H1 (cell line): ENCODE data around the gene R3HDM4. TPM values are rescaled to one million over a fixed set of nuclear protein-coding genes. Genes with fewer than 3 reads are reported as not detected.

Source experiments
- CTCF ChIA-PET: fragments of 300-600 bp; sonication (Branson Sonifier 250); formaldehyde crosslinking; loops from one replicate; lab custom pipeline; 2021; ENCODE audit not compliant: partially characterized antibody; lab: Charles Lee
- POLR2A ChIA-PET: fragments of 300-600 bp; sonication (Branson Sonifier 250); formaldehyde crosslinking; loops from one replicate; lab custom pipeline; 2021; ENCODE audit warnings: inconsistent platforms; ENCODE audit not compliant: partially characterized antibody; lab: Charles Lee
- DNase-seq, 2 experiments: peaks; one replicate each; pipeline versions ENCODE4 v3.0.0 to v3.0.0-alpha.2; 2010 to 2022; ENCODE audit warnings: low spot score in 2 of 2, low read depth in 1 of 2, mixed read lengths in 1 of 2
- FAIRE-seq: peaks from 2 replicates; lab custom pipeline; 2011; peaks lifted over from hg19 to GRCh38; lab: Jason Lieb, UNC
- H2AFZ ChIP-seq: 2 replicates; pipeline ENCODE4 v1.8.1; 2012; ENCODE audit warnings: low read length, inconsistent platforms
- H2AK5ac ChIP-seq: 2 replicates; pipeline ENCODE4 v1.6.1; 2013; ENCODE audit warnings: low read depth, low read length
- H2BK120ac ChIP-seq: replicated peaks from 2 replicates; pipeline ENCODE3; 2013; ENCODE audit warnings: low read depth, low read length, inconsistent platforms
- H2BK12ac ChIP-seq: 2 replicates; pipeline ENCODE4 v1.6.1; 2013; ENCODE audit warnings: low read depth, low read length
- H2BK15ac ChIP-seq: 2 replicates; pipeline ENCODE4 v1.6.1; 2013; ENCODE audit warnings: low read length
- H2BK20ac ChIP-seq: 2 replicates; pipeline ENCODE4 v1.6.1; 2013; ENCODE audit warnings: low read length
- H2BK5ac ChIP-seq: 2 replicates; pipeline ENCODE4 v1.6.1; 2013; ENCODE audit warnings: low read depth, low read length
- H3K14ac ChIP-seq: 2 replicates; pipeline ENCODE4 v1.6.1; 2013; ENCODE audit warnings: inconsistent platforms; ENCODE audit not compliant: insufficient read length
- H3K18ac ChIP-seq: 2 replicates; pipeline ENCODE4 v1.6.1; 2013; ENCODE audit warnings: low read length; ENCODE audit errors: extremely low read depth
- H3K23ac ChIP-seq: 2 replicates; pipeline ENCODE4 v1.6.1; 2013; ENCODE audit warnings: inconsistent platforms; ENCODE audit not compliant: insufficient read length
- H3K23me2 ChIP-seq: 2 replicates; pipeline ENCODE4 v1.6.1; 2013; ENCODE audit warnings: low read depth, low read length
- H3K27ac ChIP-seq: 2 replicates; pipeline ENCODE4 v1.6.1; 2011; ENCODE audit warnings: low read depth, low read length, inconsistent platforms
- H3K27me3 ChIP-seq, 4 experiments: replicated peaks in 1 of 4; 1 replicate in 1 of 4; 2 replicates in 3 of 4; pipeline versions ENCODE4 v1.6.1 to v1.8.1; 2011 to 2013; ENCODE audit warnings: low read length in 3 of 4, mild to moderate bottlenecking in 3 of 4, inconsistent platforms in 2 of 4, mixed read lengths in 2 of 4, moderate library complexity in 1 of 4; ENCODE audit not compliant: control insufficient read depth in 3 of 4, insufficient read depth in 3 of 4; ENCODE audit errors: extremely low read depth in 1 of 4
- H3K36me3 ChIP-seq, 4 experiments: 2 replicates each; pipeline versions ENCODE4 v1.6.1 to v1.8.1; 2011 to 2013; ENCODE audit warnings: mild to moderate bottlenecking in 4 of 4, low read length in 3 of 4, moderate library complexity in 2 of 4, control low read depth in 1 of 4, inconsistent platforms in 1 of 4; ENCODE audit not compliant: insufficient read depth in 4 of 4, control insufficient read depth in 2 of 4
- H3K4ac ChIP-seq: replicated peaks from 2 replicates; pipeline ENCODE3; 2013; ENCODE audit warnings: low read length, low read depth, mixed read lengths, inconsistent platforms; ENCODE audit not compliant: insufficient read length
- H3K4me1 ChIP-seq, 4 experiments: replicated peaks in 1 of 4; 1 replicate in 1 of 4; 2 replicates in 3 of 4; pipeline versions ENCODE4 v1.6.1 to v1.8.1; 2011 to 2013; ENCODE audit warnings: low read length in 3 of 4, inconsistent platforms in 2 of 4, mixed read lengths in 1 of 4; ENCODE audit not compliant: insufficient read depth in 4 of 4, control insufficient read depth in 3 of 4
- H3K4me2 ChIP-seq, 2 experiments: 2 replicates each; pipeline versions ENCODE4 v1.6.1 to v1.8.1; 2011 to 2013; ENCODE audit warnings: low read depth in 2 of 2, low read length in 2 of 2, control low read depth in 1 of 2, inconsistent platforms in 1 of 2, mild to moderate bottlenecking in 1 of 2; ENCODE audit not compliant: insufficient read depth in 1 of 2
- H3K4me3 ChIP-seq, 4 experiments: fragments of 200-600, 300-600 bp in 1 of 4; sonication (generic), shearing (Covaris generic), sonication (Bioruptor Twin) in 1 of 4; 2 replicates each; pipeline versions ENCODE4 v1.5.1 to v1.8.1; 2011 to 2016; ENCODE audit warnings: low read length in 4 of 4, low read depth in 3 of 4, control low read depth in 2 of 4, inconsistent platforms in 2 of 4, mild to moderate bottlenecking in 2 of 4, mixed read lengths in 1 of 4, moderate library complexity in 1 of 4; ENCODE audit not compliant: insufficient read depth in 2 of 4; ENCODE audit errors: extremely low read depth in 1 of 4
- H3K56ac ChIP-seq: replicated peaks from 2 replicates; pipeline ENCODE3; 2013; ENCODE audit warnings: low read depth, mild to moderate bottlenecking, mixed read lengths, low read length, inconsistent platforms; ENCODE audit not compliant: insufficient read length
- H3K79me1 ChIP-seq: 2 replicates; pipeline ENCODE4 v1.6.1; 2013; ENCODE audit warnings: low read depth, low read length, control low read depth
- H3K79me2 ChIP-seq, 2 experiments: 2 replicates each; pipeline versions ENCODE4 v1.6.1 to v1.8.1; 2012 to 2013; ENCODE audit warnings: low read length in 2 of 2, mild to moderate bottlenecking in 2 of 2, inconsistent platforms in 1 of 2; ENCODE audit not compliant: insufficient read depth in 2 of 2, control insufficient read depth in 1 of 2
- H3K9ac ChIP-seq, 4 experiments: replicated peaks in 1 of 4; 1 replicate in 1 of 4; 2 replicates in 3 of 4; pipeline versions ENCODE4 v1.6.1 to v1.8.1; 2011 to 2013; ENCODE audit warnings: low read depth in 3 of 4, low read length in 3 of 4, control low read depth in 2 of 4, mild to moderate bottlenecking in 2 of 4, moderate library complexity in 2 of 4, inconsistent platforms in 1 of 4; ENCODE audit errors: extremely low read depth in 1 of 4
- H3K9me3 ChIP-seq, 2 experiments: 2 replicates each; pipeline versions ENCODE4 v1.6.1 to v1.8.1; 2012 to 2013; ENCODE audit warnings: mild to moderate bottlenecking in 2 of 2, moderate library complexity in 2 of 2, control low read depth in 1 of 2, inconsistent platforms in 1 of 2, low read depth in 1 of 2, low read length in 1 of 2, mixed read lengths in 1 of 2; ENCODE audit not compliant: insufficient read depth in 2 of 2
- H4K20me1 ChIP-seq, 2 experiments: replicated peaks in 1 of 2; 2 replicates each; pipeline versions ENCODE3 to v1.8.1; 2011 to 2013; ENCODE audit warnings: inconsistent platforms in 2 of 2, low read length in 2 of 2, mild to moderate bottlenecking in 1 of 2; ENCODE audit not compliant: insufficient read depth in 2 of 2, control insufficient read depth in 1 of 2
- H4K5ac ChIP-seq: 2 replicates; pipeline ENCODE4 v1.6.1; 2013; ENCODE audit warnings: low read length, low read depth, mixed read lengths, inconsistent platforms; ENCODE audit not compliant: insufficient read length
- H4K8ac ChIP-seq: 2 replicates; pipeline ENCODE4 v1.8.0; 2013; ENCODE audit warnings: mild to moderate bottlenecking, moderate library complexity, low read length, inconsistent platforms; ENCODE audit not compliant: insufficient read depth; ENCODE audit errors: extremely low read depth
- H4K91ac ChIP-seq: replicated peaks from 2 replicates; pipeline ENCODE3; 2013; ENCODE audit warnings: low read length, mixed read lengths, inconsistent platforms; ENCODE audit not compliant: insufficient read length
- BCL11A ChIP-seq, 2 experiments: IDR thresholded peaks; one replicate each; pipeline ENCODE4 v1.6.1; 2011; ENCODE audit warnings: low read depth in 2 of 2, low read length in 2 of 2, mild to moderate bottlenecking in 2 of 2
- CBX5 ChIP-seq: fragments of 300-800, 300-1000 bp; sonication (generic); IDR thresholded peaks from 2 replicates; pipeline ENCODE4 v1.7.1; 2016; ENCODE audit warnings: antibody characterized with exemption, low read length, low read depth
- EP300 ChIP-seq, 2 experiments: IDR thresholded peaks; 1 replicate in 1 of 2; 2 replicates in 1 of 2; pipeline ENCODE4 v1.6.1; 2011 to 2012; ENCODE audit warnings: low read depth in 2 of 2, low read length in 2 of 2, mild to moderate bottlenecking in 2 of 2, borderline replicate concordance in 1 of 2, inconsistent platforms in 1 of 2, moderate library complexity in 1 of 2
- KDM1A ChIP-seq: fragments of 200-600, 300-600 bp; sonication (generic); IDR thresholded peaks from 2 replicates; pipeline ENCODE4 v1.7.1; 2016; ENCODE audit warnings: mild to moderate bottlenecking, low read length, borderline replicate concordance
- POLR2AphosphoS5 ChIP-seq: IDR thresholded peaks from 2 replicates; pipeline ENCODE4 v1.6.1; 2011; ENCODE audit warnings: low read depth, low read length
- RBBP5 ChIP-seq: IDR thresholded peaks from 2 replicates; pipeline ENCODE4 v1.7.1; 2012; ENCODE audit warnings: low read depth, mild to moderate bottlenecking, inconsistent platforms, low read length, moderate library complexity, borderline replicate concordance
- YY1 ChIP-seq: IDR thresholded peaks from 2 replicates; pipeline ENCODE4 v1.6.1; 2011; ENCODE audit warnings: low read depth, mild to moderate bottlenecking, low read length
- WGBS, 2 experiments: shearing (Covaris generic) in 1 of 2; methylation state at CpG; one replicate each; pipeline versions ENCODE4 v1.1.6 to v1.1.7; 2013 to 2015; ENCODE audit warnings: low lambda C conversion rate in 2 of 2, mixed read lengths in 2 of 2, inconsistent platforms in 1 of 2, low coverage in 1 of 2, missing lambda C conversion rate in 1 of 2; ENCODE audit not compliant: insufficient replicate concordance in 2 of 2, insufficient coverage in 1 of 2, insufficient read length in 1 of 2; ENCODE audit errors: extremely low coverage in 1 of 2, missing lambda C conversion rate in 1 of 2; 5-methylcytosine and 5-hydroxymethylcytosine counted together
- polyA plus RNA-seq, 7 experiments: library from polyadenylated mRNA; depleted of rRNA in 3 of 7; stranded (reverse) in 5 of 7; unstranded in 2 of 7; fragments of >200 nt in 5 of 7; fragments of 200-250 nt in 2 of 7; gene quantifications; 1 replicate in 5 of 7; 2 replicates in 1 of 7; 4 replicates in 1 of 7; pipeline versions ENCODE4 v1.2.1 to v1.2.3, GENCODE V29; 2011 to 2013; ENCODE audit warnings: missing spikeins in 2 of 7, mixed read lengths in 2 of 7
- total RNA-seq: library from RNA; stranded (reverse); fragmentation: NEBNext Ultra II Directional; extraction: Animal tissue kit (Norgen Biotek cat#: 25700); gene quantifications from 2 replicates; pipeline ENCODE4 v1.2.1, GENCODE V29; 2021

Gene R3HDM4
- total and polyA plus RNA-seq, 2 of the 8 experiments (the other 6 are each of a cell fraction or from before 2014, with no cell fraction given): 76.8 to 102 TPM

DNA sequence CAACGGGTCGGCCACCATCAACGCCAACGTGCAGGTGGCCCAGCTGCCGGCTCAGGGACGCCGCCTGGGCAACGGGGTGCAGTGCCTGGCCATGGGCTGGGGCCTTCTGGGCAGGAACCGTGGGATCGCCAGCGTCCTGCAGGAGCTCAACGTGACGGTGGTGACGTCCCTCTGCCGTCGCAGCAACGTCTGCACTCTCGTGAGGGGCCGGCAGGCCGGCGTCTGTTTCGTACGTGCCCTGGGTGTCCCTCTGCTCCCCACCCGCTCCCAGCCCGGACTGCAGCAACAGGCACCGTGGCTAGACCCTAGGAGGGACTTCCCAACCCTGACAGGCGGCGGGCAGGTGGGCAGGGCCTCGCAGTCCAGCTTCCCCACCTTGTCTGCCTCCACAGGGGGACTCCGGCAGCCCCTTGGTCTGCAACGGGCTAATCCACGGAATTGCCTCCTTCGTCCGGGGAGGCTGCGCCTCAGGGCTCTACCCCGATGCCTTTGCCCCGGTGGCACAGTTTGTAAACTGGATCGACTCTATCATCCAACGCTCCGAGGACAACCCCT lies 57.4 kb downstream of the R3HDM4 start:
- H4K20me1 ChIP-seq: peaks cover 0 to 3% of the 10 kb centered on the region in 2 experiments
- H2AFZ ChIP-seq: no peak overlapping the region
- FAIRE-seq (no peak), DNase-seq (no peak)
- peaks cover 7 to 17% (median 11%) of the 10 kb centered on the region in 4 experiments for H3K27me3 ChIP-seq
- H3K9me3 ChIP-seq: no peaks in the 10 kb centered on the region
- H3K79me1 ChIP-seq: no peaks in the 10 kb centered on the region
- no peak overlapping the region for H3K14ac ChIP-seq
- no peaks in the 10 kb centered on the region; a peak in 2 of 7 replicates for H3K4me1 ChIP-seq
- H3K4ac ChIP-seq: no peak overlapping the region
- no peaks in the 10 kb centered on the region for H3K79me2 ChIP-seq
- no peak overlapping the region for H4K5ac ChIP-seq
- no peak overlapping the region for H3K4me3 ChIP-seq
- H2AK5ac ChIP-seq: no peak overlapping the region
- no peak overlapping the region for H3K27ac ChIP-seq
- CTCF ChIA-PET: interaction anchor here (1.0 to 3.3 kb wide), 15 partner anchors 8 to 225 kb away, joined by 3 to 18 read pairs (median 4); partner anchors contain the start of gene AZU1
- POLR2A ChIA-PET: interaction anchor here (0.7 to 1.9 kb wide), 6 partner anchors 10 to 83 kb away, joined by 4 to 5 read pairs (median 4); partner anchors contain the start of gene PRTN3
- H3K23me2 ChIP-seq: no peaks in the 10 kb centered on the region; the same call in 1 of the 2 replicates
- no peak overlapping the region for H3K23ac ChIP-seq
- 90% methylated on average over 38 of the region's 40 CpGs; no CpG with 5 or more reads in 1 of the 2 experiments for WGBS, 2 experiments
- H3K4me2 ChIP-seq: no peak overlapping the region
- no peak overlapping the region for H4K91ac ChIP-seq
- no peak overlapping the region for H3K56ac ChIP-seq
- H3K18ac ChIP-seq: no peak overlapping the region
- H2BK15ac ChIP-seq: no peak overlapping the region
- no peak overlapping the region for H2BK20ac ChIP-seq
- no peak overlapping the region for H2BK120ac ChIP-seq
- 0 out of 2 replicates have a peak overlapping the region, but pooled peaks have one; percentile 24 for H2BK5ac ChIP-seq
- H4K8ac ChIP-seq: no peak overlapping the region
- H2BK12ac ChIP-seq: no peak overlapping the region
- no peak overlapping the region for H3K9ac ChIP-seq
- no peaks in the 10 kb centered on the region for H3K36me3 ChIP-seq
- TF ChIP-seq POLR2AphosphoS5 (no peak), KDM1A (peak; percentile 50; the same call in 1 of the 2 replicates), RBBP5 (no peak), CBX5 (no peak), EP300 (IDR thresholded peaks at IDR 0.05; ENCODE audit: borderline replicate concordance in 1 of 2, low read depth in 2 of 2, low read length in 2 of 2) (no peak), BCL11A (IDR thresholded peaks at IDR 0.05; ENCODE audit: low read depth in 2 of 2, low read length in 2 of 2) (no peak), YY1 (no peak)
